GM08714 (cell line): ENCODE data around the gene NXF1.

ENCODE experiments used
- H3K4me3 ChIP-seq: fragments of 200-500 bp; sonication (Bioruptor generic); 2 replicates; pipeline ENCODE4 v1.5.1; 2014; ENCODE audit warnings: mild to moderate bottlenecking, low read length, inconsistent platforms
- ZNF274 ChIP-seq: IDR thresholded peaks from 2 replicates; pipeline ENCODE4 v1.6.1; 2012; ENCODE audit warnings: mild to moderate bottlenecking, low read depth, low read length

The NXF1 gene

GRCh38 chr11:62810748-62811147 is 5.5 kb upstream of the NXF1 start:
- H3K4me3 ChIP-seq, result no peak overlapping the region
- no peak for TF ChIP-seq ZNF274

- TF ChIP-seq ZNF274, result no peak
- no peak overlapping the region; the same call in 1 of the 2 replicates for H3K4me3 ChIP-seq
Measured at GRCh38 chr11:62806611-62807121, 1.4 kb upstream of the NXF1 start.

DNA sequence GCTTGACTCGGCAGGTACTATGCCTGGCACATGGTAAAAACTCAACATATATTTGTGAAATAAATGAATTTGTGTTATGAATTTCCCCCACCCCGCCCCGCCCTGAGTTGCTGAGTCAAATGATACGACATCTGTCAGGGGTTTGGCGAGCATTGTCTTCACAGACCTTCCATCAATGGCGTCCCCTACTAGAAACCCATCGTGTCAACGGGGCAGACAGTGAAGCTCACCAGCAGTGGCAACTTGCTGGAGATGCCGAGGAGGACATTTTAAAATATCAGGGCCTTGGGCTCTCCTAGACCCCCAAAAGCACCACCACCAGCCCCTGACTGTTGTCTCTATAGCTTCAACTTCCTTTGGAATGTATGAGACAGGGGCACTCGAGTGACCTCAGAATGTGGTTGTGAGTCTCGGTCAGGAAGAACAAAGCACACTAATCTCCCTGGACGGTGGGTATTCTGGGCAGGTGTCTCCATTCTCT is 761 bp upstream of the NXF1 start:
- peak overlapping the region; percentile 77 for H3K4me3 ChIP-seq
- no peak for TF ChIP-seq ZNF274

GRCh38 chr11:62804310-62805075 is 747 bp downstream of the NXF1 start:
- no peak for TF ChIP-seq ZNF274
- H3K4me3 ChIP-seq, result peak overlapping the region; percentile 94

- no peak for TF ChIP-seq ZNF274
- no peak overlapping the region for H3K4me3 ChIP-seq
Measured at GRCh38 chr11:62801071-62801470, 4.2 kb downstream of the NXF1 start.

- no peak overlapping the region for H3K4me3 ChIP-seq
- TF ChIP-seq ZNF274, result no peak
Measured at GRCh38 chr11:62799486-62799885, 5.8 kb downstream of the NXF1 start.

GRCh38 chr11:62796281-62796680 is 9.0 kb downstream of the NXF1 start:
- H3K4me3 ChIP-seq, result no peak overlapping the region
- no peak for TF ChIP-seq ZNF274

DNA sequence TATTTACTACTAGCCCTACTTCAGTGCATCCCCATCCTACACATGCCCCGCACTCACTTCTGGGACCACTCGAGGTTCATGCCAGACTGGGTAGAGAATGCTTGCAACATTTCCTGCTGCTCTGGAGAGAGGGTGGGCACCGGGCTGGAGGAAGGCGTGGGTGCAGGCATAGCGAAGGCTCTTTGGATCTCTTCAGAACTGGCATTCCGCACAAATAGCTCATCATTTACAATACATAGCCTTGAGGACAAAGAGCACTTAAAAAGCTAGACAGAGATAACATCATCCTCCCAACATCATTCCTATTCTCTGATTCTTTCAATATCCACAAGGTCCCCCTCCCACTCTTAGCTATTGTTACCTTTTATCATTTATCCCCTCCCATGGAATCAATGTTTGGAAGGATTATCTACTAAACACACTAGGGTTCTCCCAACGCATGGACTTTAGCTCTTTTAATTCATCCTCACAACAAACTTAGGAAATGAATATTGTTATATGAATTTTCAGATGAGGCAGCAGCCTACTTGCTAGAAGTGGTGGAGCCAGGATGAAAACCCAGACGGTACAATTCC is 11.0 kb downstream of the NXF1 start:
- no peak overlapping the region for H3K4me3 ChIP-seq

GRCh38 chr11:62792202-62792575 is 13.1 kb downstream of the NXF1 start:
- TF ChIP-seq ZNF274, result no peak
- H3K4me3 ChIP-seq, result no peak overlapping the region

More for the DNA sequence above, 11.0 kb downstream of the NXF1 start:
- TF ChIP-seq ZNF274, result no peak

DNA sequence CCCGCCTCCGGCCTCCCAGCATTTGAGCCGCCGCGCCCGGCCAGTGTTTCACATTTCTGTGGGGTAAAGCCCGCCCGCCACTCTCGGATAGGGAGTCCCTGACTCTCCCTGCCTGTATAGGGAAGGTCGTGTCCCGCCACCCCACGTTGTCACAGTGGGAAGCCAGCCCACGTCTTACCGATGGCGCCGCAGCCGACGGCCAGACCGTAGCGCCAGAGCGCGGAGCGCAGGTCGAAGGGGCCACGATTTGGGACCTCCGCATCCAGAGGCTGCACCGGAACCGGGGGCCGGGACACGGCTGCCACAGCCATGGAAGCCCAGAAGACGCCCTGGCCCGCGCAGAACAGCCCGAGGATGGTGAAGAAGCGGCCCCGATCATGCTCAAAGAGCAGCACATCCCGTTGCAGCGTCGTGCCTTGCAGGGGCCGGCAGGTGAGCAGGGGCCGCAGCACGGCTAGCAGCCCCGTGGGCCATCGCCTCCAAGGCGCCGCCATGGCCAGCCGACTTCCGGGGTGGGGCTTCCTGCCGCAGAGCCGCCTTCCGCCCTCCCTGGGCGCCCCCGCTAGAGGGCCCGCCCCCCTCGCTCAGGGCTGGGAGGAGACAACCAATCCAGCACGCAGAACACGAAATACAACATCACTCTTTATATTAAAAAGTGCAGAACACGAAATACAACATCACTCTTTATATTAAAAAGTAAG is 13.6 kb downstream of the NXF1 start, which contains the start of gene TMEM223:
Gene TMEM223 (minus strand): TSS at position 506 of the 701 bp plus-strand sequence. CDS start 12 bp downstream, at position 494.
- TF ChIP-seq ZNF274, result no peak
- H3K4me3 ChIP-seq, result peak within 1 kb of the TSS; percentile 91

- TF ChIP-seq ZNF274, result no peak
- no peak overlapping the region for H3K4me3 ChIP-seq
Measured at GRCh38 chr11:62789576-62789975, 15.7 kb downstream of the NXF1 start.

GRCh38 chr11:62788991-62789390 is 16.2 kb downstream of the NXF1 start:
- no peak overlapping the region for H3K4me3 ChIP-seq
- no peak for TF ChIP-seq ZNF274

GRCh38 chr11:62787005-62787759 is 18.1 kb downstream of the NXF1 start, which contains the start of gene TMEM179B:
Gene TMEM179B, plus strand, starts transcription at chr11:62787402. Its CDS starts 30 bp downstream, at chr11:62787432.
- peak within 1 kb of the TSS; percentile 69 for H3K4me3 ChIP-seq
- TF ChIP-seq ZNF274, result no peak
